SKM-1 treated with dmso at 0.1 percent for 144 hours (cell line): ENCODE data around the gene FRK.
"Not testable (repeated sequence)": the region's sequence is repeated elsewhere in the genome, so short reads cannot be mapped to it uniquely, and the experiment has no call there.

Experiments
- DNase-seq: peaks from one replicate; lab custom pipeline; 2025; ENCODE audit not compliant: unreplicated experiment; lab: John Stamatoyannopoulos, UW

Gene FRK

GRCh38 chr6:115891750-115892149 is 168.9 kb downstream of the FRK start:
- DNase-seq: no peak

- DNase-seq: no peak
Observed at GRCh38 chr6:115891111-115891669, 169.5 kb downstream of the FRK start.

GRCh38 chr6:115890238-115890637 is 170.5 kb downstream of the FRK start:
- DNase-seq: no peak

GRCh38 chr6:115888687-115889470 is 171.8 kb downstream of the FRK start:
- DNase-seq: not testable (repeated sequence)

- no peak for DNase-seq
Observed at GRCh38 chr6:115887891-115888290, 172.8 kb downstream of the FRK start.

GRCh38 chr6:115885636-115886366 is 174.9 kb downstream of the FRK start:
- DNase-seq: no peak

GRCh38 chr6:115882771-115883170 is 177.9 kb downstream of the FRK start:
- no peak for DNase-seq

GRCh38 chr6:115882174-115882573 is 178.5 kb downstream of the FRK start:
- no peak for DNase-seq
